ENCODE data around the gene HDAC9.

HDAC9 gene

DNA sequence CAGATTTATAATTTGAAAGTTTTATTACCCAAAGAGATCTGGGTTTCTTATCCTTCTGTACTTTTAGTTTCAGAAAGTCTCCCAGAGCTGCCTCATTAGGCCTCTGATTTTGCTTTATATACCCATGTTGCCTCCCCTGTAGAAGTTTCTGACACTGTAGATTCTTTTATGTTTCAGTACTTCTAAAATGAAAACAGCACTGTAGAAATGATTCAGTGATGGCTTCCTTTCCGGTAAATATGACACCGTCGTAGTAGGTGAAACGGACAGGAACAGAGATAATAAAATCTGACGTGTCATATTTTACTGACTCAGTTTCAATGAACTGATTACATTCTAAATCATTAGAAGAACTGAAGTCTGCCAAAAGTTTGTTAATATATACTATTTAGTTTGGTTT lies 349.2 kb downstream of the HDAC9 start:
- DNase-seq (ENCODE audit: extremely low read depth, insufficient read length), result no peak
- Histone ChIP-seq H3K4me3 (replicated peaks; ENCODE audit: low read depth, low read length) (no peak overlapping the region), H3K27me3 (replicated peaks; ENCODE audit: control insufficient read depth, insufficient read depth, low read length) (no peaks in the 10 kb centered on the region), H3K36me3 (ENCODE audit: control insufficient read depth, insufficient read depth, low read length) (no peaks in the 10 kb centered on the region)
- TF ChIP-seq, protein P1, sequence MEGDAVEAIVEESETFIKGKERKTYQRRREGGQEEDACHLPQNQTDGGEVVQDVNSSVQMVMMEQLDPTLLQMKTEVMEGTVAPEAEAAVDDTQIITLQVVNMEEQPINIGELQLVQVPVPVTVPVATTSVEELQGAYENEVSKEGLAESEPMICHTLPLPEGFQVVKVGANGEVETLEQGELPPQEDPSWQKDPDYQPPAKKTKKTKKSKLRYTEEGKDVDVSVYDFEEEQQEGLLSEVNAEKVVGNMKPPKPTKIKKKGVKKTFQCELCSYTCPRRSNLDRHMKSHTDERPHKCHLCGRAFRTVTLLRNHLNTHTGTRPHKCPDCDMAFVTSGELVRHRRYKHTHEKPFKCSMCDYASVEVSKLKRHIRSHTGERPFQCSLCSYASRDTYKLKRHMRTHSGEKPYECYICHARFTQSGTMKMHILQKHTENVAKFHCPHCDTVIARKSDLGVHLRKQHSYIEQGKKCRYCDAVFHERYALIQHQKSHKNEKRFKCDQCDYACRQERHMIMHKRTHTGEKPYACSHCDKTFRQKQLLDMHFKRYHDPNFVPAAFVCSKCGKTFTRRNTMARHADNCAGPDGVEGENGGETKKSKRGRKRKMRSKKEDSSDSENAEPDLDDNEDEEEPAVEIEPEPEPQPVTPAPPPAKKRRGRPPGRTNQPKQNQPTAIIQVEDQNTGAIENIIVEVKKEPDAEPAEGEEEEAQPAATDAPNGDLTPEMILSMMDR (IDR thresholded peaks at IDR 0.05; ENCODE audit: insufficient read depth, low read length, poor library complexity, severe bottlenecking), result no peak

DNA sequence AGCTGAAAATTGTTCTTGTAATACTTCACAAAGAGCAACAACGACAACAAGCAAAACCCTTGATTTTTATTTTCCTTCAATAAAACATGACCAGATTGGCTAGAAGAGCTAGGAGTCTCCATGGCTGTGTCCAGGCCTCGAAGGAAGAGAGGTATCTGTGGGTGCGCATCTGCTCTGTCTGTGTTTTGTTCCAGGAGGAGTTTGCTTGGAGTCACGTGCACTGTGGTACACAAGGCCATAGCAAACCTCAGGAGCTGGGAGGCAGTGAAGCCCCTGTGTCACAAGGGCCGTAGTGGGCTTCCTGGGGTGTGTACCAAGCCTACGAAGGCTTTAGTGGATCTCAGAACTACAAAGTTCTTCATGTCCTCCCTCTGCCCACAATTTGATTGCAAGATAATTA lies 350.2 kb downstream of the HDAC9 start:
- TF ChIP-seq, protein P1 (IDR thresholded peaks at IDR 0.05; ENCODE audit: insufficient read depth, low read length, poor library complexity, severe bottlenecking), result no peak
- no peaks in the 10 kb centered on the region for H3K36me3 ChIP-seq (ENCODE audit: control insufficient read depth, insufficient read depth, low read length)
- no peaks in the 10 kb centered on the region for H3K27me3 ChIP-seq (replicated peaks; ENCODE audit: control insufficient read depth, insufficient read depth, low read length)
- no peak for DNase-seq (ENCODE audit: extremely low read depth, insufficient read length)
- H3K4me3 ChIP-seq (replicated peaks; ENCODE audit: low read depth, low read length), result no peak overlapping the region

DNA sequence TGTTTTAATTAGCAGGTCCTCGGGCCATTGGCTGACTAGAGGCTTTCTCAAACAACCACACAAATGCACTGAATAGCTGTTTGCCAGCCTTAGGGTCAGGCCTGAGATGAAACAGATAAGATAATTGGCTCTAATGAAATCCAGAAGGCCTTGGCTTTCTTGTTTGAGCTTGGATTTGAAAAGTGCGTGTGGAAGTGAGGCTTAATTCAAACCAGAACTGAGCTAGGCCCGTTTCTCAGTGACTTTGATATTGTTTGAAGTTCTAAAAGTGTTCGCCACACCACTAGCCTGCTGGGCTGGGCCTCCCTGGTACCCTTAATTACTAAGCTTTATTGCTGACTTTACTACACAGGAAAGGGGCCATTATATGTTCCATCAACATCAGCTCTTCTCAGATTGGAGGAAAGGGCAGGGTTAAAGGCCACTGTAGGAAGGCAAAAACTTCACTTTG lies 351.2 kb downstream of the HDAC9 start:
- DNase-seq (ENCODE audit: extremely low read depth, insufficient read length), result no peak
- Histone ChIP-seq H3K27me3 (replicated peaks; ENCODE audit: control insufficient read depth, insufficient read depth, low read length) (no peaks in the 10 kb centered on the region), H3K36me3 (ENCODE audit: control insufficient read depth, insufficient read depth, low read length) (no peaks in the 10 kb centered on the region), H3K4me3 (replicated peaks; ENCODE audit: low read depth, low read length) (no peak overlapping the region)
- TF ChIP-seq, protein P1 (IDR thresholded peaks at IDR 0.05; ENCODE audit: insufficient read depth, low read length, poor library complexity, severe bottlenecking), result no peak

DNA sequence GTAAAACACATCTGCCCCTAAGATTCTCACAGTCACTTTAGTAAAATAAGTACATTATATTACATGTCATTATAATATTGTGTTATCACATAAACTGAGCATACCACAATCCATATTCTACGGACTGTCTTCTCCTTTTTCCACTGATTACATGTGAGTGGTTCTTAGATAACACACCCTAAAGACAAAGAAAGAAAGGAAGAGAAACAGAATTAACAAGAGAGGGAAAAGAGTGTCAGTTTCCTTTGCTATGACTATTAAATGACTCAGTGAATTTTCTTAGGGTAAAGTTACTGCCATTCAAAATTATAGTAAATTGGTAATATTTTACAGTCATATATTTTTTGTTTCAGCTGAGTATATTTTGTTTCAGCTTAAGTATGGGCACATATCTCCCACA lies 353.6 kb downstream of the HDAC9 start:
- H3K36me3 ChIP-seq (ENCODE audit: control insufficient read depth, insufficient read depth, low read length), result no peaks in the 10 kb centered on the region
- no peak for DNase-seq (ENCODE audit: extremely low read depth, insufficient read length)
- no peak overlapping the region for H3K4me3 ChIP-seq (replicated peaks; ENCODE audit: low read depth, low read length)
- H3K27me3 ChIP-seq (replicated peaks; ENCODE audit: control insufficient read depth, insufficient read depth, low read length), result no peaks in the 10 kb centered on the region
- TF ChIP-seq, protein P1 (IDR thresholded peaks at IDR 0.05; ENCODE audit: insufficient read depth, low read length, poor library complexity, severe bottlenecking), result no peak

DNA sequence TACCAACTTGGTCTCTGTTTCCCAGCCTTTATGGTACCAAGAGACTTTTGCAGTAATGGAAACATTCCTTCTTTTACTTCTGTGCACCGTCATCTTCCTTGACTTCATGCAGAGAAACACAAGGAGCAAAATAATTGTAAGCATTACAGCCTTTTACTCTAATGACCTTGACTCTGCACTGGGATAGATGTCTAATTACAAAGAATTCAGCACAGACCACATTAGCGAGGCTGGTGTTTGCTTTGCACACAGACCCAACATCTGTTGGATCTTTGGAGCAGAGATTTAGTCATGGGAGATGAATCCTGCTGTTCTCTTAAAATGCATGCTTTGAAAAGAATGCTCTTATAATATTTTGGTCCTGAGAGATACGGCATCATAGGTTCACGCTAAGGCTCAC lies 360.2 kb downstream of the HDAC9 start:
- TF ChIP-seq, protein P1 (IDR thresholded peaks at IDR 0.05; ENCODE audit: insufficient read depth, low read length, poor library complexity, severe bottlenecking), result no peak
- no peak for DNase-seq (ENCODE audit: extremely low read depth, insufficient read length)
- no peak overlapping the region for H3K4me3 ChIP-seq (replicated peaks; ENCODE audit: low read depth, low read length)
- H3K27me3 ChIP-seq (replicated peaks; ENCODE audit: control insufficient read depth, insufficient read depth, low read length), result no peaks in the 10 kb centered on the region
- H3K36me3 ChIP-seq (ENCODE audit: control insufficient read depth, insufficient read depth, low read length), result no peaks in the 10 kb centered on the region

DNA sequence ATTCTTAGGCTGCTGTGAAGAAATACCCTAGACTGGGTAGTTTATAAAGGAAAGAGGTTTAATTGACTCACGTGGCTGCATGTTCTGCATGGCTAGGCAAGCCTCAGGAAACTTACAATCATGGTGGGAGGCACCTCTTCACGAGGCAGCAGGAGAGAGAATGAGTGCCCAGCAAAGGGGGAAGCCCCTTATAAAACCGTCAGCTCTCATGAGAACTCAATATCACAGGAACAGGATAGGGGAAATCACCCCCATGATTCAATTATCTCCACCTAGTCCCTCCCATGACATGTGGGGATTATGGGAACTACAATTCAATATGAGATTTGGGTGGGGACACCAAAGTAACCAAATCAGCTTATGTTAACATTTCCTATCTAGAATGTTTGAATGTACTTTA lies 362.7 kb downstream of the HDAC9 start:
- H3K4me3 ChIP-seq (replicated peaks; ENCODE audit: low read depth, low read length), result no peak overlapping the region
- TF ChIP-seq, protein P1 (IDR thresholded peaks at IDR 0.05; ENCODE audit: insufficient read depth, low read length, poor library complexity, severe bottlenecking), result no peak
- DNase-seq (ENCODE audit: extremely low read depth, insufficient read length), result no peak
- H3K27me3 ChIP-seq (replicated peaks; ENCODE audit: control insufficient read depth, insufficient read depth, low read length), result no peaks in the 10 kb centered on the region
- no peaks in the 10 kb centered on the region for H3K36me3 ChIP-seq (ENCODE audit: control insufficient read depth, insufficient read depth, low read length)
